Loucy (cell line): ENCODE measurements around the gene GREB1L.

Experiments used
- H2AFZ ChIP-seq: fragments of 200-600 bp; sonication (generic); 2 replicates; pipeline ENCODE4 v1.6.0; 2016; ENCODE audit warnings: antibody characterized with exemption, mild to moderate bottlenecking, low read length, moderate library complexity
- H3F3A ChIP-seq: fragments of 200-600 bp; 2 replicates; pipeline ENCODE4 v1.6.0; 2016; ENCODE audit warnings: antibody characterized with exemption, low read depth, mild to moderate bottlenecking
- H3K27me3 ChIP-seq: fragments of 200-600 bp; sonication (generic); 2 replicates; pipeline ENCODE4 v1.6.1; 2014; ENCODE audit warnings: low read length, mild to moderate bottlenecking; ENCODE audit not compliant: insufficient read depth, poor library complexity, severe bottlenecking
- H3K36me3 ChIP-seq: fragments of 200-600 bp; sonication (generic); 2 replicates; pipeline ENCODE4 v1.6.1; 2016; ENCODE audit warnings: low read length; ENCODE audit not compliant: insufficient read depth
- H3K4me1 ChIP-seq: fragments of 200-600 bp; sonication (generic); 2 replicates; pipeline ENCODE4 v1.5.1; 2014; ENCODE audit warnings: low read length, mild to moderate bottlenecking; ENCODE audit not compliant: insufficient read depth, poor library complexity, severe bottlenecking
- H3K4me2 ChIP-seq: fragments of 200-600 bp; sonication (generic); 2 replicates; pipeline ENCODE4 v1.6.0; 2014; ENCODE audit warnings: antibody characterized with exemption, low read length, low read depth, mild to moderate bottlenecking; ENCODE audit not compliant: poor library complexity, severe bottlenecking
- H3K4me3 ChIP-seq: fragments of 200-600 bp; sonication (generic); 2 replicates; pipeline ENCODE4 v1.5.1; 2014; ENCODE audit warnings: low read length, mild to moderate bottlenecking, mixed read lengths; ENCODE audit not compliant: poor library complexity, severe bottlenecking
- H3K79me2 ChIP-seq: fragments of 200-600 bp; sonication (generic); 2 replicates; pipeline ENCODE4 v1.6.1; 2014; ENCODE audit warnings: low read length; ENCODE audit not compliant: insufficient read depth
- H3K9ac ChIP-seq: fragments of 200-600 bp; sonication (generic); 2 replicates; pipeline ENCODE4 v1.6.0; 2014; ENCODE audit warnings: mild to moderate bottlenecking, low read depth, low read length, moderate library complexity; ENCODE audit not compliant: poor library complexity, severe bottlenecking
- H3K9me2 ChIP-seq: fragments of 200-600 bp; sonication (generic); replicated peaks from 2 replicates; pipeline ENCODE4 v1.6.1; 2016; ENCODE audit warnings: low read depth, low read length, mixed read lengths
- H3K9me3 ChIP-seq: fragments of 200-600 bp; sonication (generic); 2 replicates; pipeline ENCODE4 v1.6.1; 2014; ENCODE audit warnings: mild to moderate bottlenecking, antibody characterized with exemption, low read length, low read depth; ENCODE audit not compliant: insufficient read depth
- H4K20me1 ChIP-seq: fragments of 200-600 bp; sonication (generic); 2 replicates; pipeline ENCODE4 v1.6.0; 2014; ENCODE audit warnings: antibody characterized with exemption, low read length, mild to moderate bottlenecking; ENCODE audit not compliant: insufficient read depth, poor library complexity, severe bottlenecking
- CTCF ChIP-seq: fragments of 200-600 bp; sonication (generic); conservative IDR thresholded peaks from 2 replicates; pipeline ENCODE4 v1.5.1; 2014; ENCODE audit warnings: mild to moderate bottlenecking, antibody characterized with exemption, low read length
- EZH2phosphoT487 ChIP-seq: fragments of 200-600 bp; IDR thresholded peaks from 2 replicates; pipeline ENCODE4 v1.6.1; 2018; ENCODE audit warnings: antibody characterized with exemption, mild to moderate bottlenecking, moderate library complexity, borderline replicate concordance

Gene GREB1L

GRCh38 chr18:21196426-21196825, 45.6 kb upstream of the GREB1L start:
- no peaks in the 10 kb centered on the region for H3K79me2 ChIP-seq
- no peak overlapping the region for H3K4me2 ChIP-seq
- H3K36me3 ChIP-seq: no peaks in the 10 kb centered on the region
- H3K27me3 ChIP-seq: no peaks in the 10 kb centered on the region
- no peak overlapping the region for H3K4me3 ChIP-seq
- no peak overlapping the region for H2AFZ ChIP-seq
- no peaks in the 10 kb centered on the region for H3F3A ChIP-seq
- no peaks in the 10 kb centered on the region for H3K9me2 ChIP-seq
- H3K4me1 ChIP-seq: no peaks in the 10 kb centered on the region
- no peak overlapping the region for H3K9ac ChIP-seq
- TF ChIP-seq EZH2phosphoT487: no peak
- no peak for TF ChIP-seq CTCF
- H4K20me1 ChIP-seq: no peaks in the 10 kb centered on the region
- H3K9me3 ChIP-seq: no peaks in the 10 kb centered on the region

GRCh38 chr18:21203126-21203525, 38.9 kb upstream of the GREB1L start:
- Histone ChIP-seq H3K4me2 (no peak overlapping the region), H4K20me1 (no peaks in the 10 kb centered on the region), H3K9ac (no peak overlapping the region), H3F3A (no peaks in the 10 kb centered on the region), H3K9me3 (no peaks in the 10 kb centered on the region), H3K9me2 (no peaks in the 10 kb centered on the region), H3K4me1 (no peaks in the 10 kb centered on the region), H3K27me3 (no peaks in the 10 kb centered on the region), H2AFZ (no peak overlapping the region), H3K36me3 (no peaks in the 10 kb centered on the region), H3K4me3 (no peak overlapping the region), H3K79me2 (no peaks in the 10 kb centered on the region)
- no peak for TF ChIP-seq CTCF
- TF ChIP-seq EZH2phosphoT487: no peak

- Histone ChIP-seq H4K20me1 (no peaks in the 10 kb centered on the region), H3K9me2 (no peaks in the 10 kb centered on the region), H3K36me3 (no peaks in the 10 kb centered on the region), H3F3A (no peaks in the 10 kb centered on the region), H3K4me2 (no peak overlapping the region), H3K4me3 (no peak overlapping the region), H2AFZ (no peak overlapping the region), H3K27me3 (no peaks in the 10 kb centered on the region), H3K9me3 (no peaks in the 10 kb centered on the region), H3K4me1 (no peaks in the 10 kb centered on the region), H3K79me2 (no peaks in the 10 kb centered on the region), H3K9ac (no peak overlapping the region)
- no peak for TF ChIP-seq CTCF
- no peak for TF ChIP-seq EZH2phosphoT487
Measured at GRCh38 chr18:21203542-21204241, 38.3 kb upstream of the GREB1L start.
